Measurements from ENCODE around the gene WDR88.

DNA sequence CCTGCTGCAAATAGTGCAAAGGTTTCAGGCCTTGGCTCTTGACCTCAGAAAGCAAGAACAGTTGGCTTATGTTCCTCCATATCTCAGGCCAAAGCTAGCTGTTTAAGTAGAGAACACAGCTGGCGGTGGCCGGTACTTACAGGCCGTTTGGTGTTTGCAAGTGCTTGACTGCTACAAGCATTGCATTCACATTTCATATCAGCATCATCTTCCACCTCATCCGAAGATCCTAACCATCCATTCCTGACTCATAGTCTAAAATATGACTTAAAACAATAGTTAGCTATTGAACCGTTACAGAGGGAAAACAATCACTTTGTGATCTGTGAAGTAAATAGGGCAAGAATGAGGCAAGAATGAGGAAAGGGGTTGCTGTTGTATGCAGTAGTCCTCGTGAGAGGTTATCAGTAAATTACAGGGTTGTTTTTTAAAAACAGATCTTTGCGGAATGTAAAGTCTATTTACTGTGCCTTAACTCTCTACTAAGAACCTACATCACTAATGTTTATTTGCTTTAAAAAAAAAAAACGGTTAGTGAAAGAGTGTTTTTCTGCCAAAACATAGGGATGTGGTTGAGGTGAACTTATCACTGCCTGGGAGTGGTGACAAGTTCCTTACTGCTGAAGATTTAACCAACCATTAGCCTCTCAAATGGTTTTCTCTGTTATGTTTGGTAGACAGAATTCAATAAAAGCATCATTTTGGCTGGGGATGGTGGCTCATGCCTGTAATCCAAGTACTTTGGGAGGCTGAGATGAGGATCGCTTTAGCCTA is 21.6 kb upstream of the WDR88 start:
- TF ChIP-seq, protein P1, sequence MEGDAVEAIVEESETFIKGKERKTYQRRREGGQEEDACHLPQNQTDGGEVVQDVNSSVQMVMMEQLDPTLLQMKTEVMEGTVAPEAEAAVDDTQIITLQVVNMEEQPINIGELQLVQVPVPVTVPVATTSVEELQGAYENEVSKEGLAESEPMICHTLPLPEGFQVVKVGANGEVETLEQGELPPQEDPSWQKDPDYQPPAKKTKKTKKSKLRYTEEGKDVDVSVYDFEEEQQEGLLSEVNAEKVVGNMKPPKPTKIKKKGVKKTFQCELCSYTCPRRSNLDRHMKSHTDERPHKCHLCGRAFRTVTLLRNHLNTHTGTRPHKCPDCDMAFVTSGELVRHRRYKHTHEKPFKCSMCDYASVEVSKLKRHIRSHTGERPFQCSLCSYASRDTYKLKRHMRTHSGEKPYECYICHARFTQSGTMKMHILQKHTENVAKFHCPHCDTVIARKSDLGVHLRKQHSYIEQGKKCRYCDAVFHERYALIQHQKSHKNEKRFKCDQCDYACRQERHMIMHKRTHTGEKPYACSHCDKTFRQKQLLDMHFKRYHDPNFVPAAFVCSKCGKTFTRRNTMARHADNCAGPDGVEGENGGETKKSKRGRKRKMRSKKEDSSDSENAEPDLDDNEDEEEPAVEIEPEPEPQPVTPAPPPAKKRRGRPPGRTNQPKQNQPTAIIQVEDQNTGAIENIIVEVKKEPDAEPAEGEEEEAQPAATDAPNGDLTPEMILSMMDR (IDR thresholded peaks at IDR 0.05 in 4 of 5, conservative IDR thresholded peaks at IDR 0.05 in 1 of 5) = no peak
- TF ChIP-seq POLR2A (IDR thresholded peaks at IDR 0.05) = no peak

All from gastrocnemius medialis (tissue), 4 donors.